Activated CD4-positive, alpha-beta T cell treated with anti-CD3 and anti-CD28 coated beads, Interleukin-2, amount 50 U/mL, for 4 hours (primary cell): ENCODE measurements around the gene GABBR1.

ENCODE experiments used
- DNase-seq, 2 experiments: peaks; one replicate each; pipeline ENCODE4 v3.0.0-alpha.2; 2020

Gene GABBR1

GRCh38 chr6:29524444-29525310, 108.3 kb downstream of the GABBR1 start:
- DNase-seq = no peak

GRCh38 chr6:29524044-29524443, 108.9 kb downstream of the GABBR1 start:
- DNase-seq = no peak

DNA sequence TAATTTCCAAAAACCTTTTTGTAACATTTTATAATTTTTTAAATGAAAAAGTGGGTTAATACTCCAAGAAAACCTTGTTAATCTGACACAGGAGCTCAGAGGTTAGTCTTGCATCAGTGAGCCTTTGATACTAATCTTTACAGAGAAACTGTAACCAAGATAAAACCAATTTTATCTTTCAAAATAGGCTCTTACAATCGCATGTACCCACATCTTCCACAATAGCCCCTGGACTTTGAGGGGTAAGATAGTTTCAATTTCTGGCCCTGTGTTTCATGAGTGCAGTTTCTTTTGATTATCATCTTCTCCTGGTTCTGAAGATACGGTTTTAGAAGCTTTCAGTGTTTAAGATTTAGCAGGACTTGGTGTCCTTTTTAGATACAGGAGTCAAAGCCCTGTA, 110.8 kb downstream of the GABBR1 start:
- DNase-seq = no peak

- DNase-seq = no peak
These were observed 111.8 kb downstream of the GABBR1 start for GRCh38 chr6:29521006-29521680.

- no peak for DNase-seq
These were observed 112.8 kb downstream of the GABBR1 start for GRCh38 chr6:29520232-29520631.

GRCh38 chr6:29519291-29520010, 113.5 kb downstream of the GABBR1 start:
- no peak for DNase-seq

GRCh38 chr6:29517728-29518440, 115.1 kb downstream of the GABBR1 start:
- DNase-seq = no peak

- no peak for DNase-seq
These were observed 115.7 kb downstream of the GABBR1 start for GRCh38 chr6:29517245-29517644.

- DNase-seq = peak in 1 of 2 experiments; percentile 9
These were observed 116.9 kb downstream of the GABBR1 start for GRCh38 chr6:29516108-29516507.

- DNase-seq = no peak
These were observed 122.2 kb downstream of the GABBR1 start for GRCh38 chr6:29510746-29511300.

DNA sequence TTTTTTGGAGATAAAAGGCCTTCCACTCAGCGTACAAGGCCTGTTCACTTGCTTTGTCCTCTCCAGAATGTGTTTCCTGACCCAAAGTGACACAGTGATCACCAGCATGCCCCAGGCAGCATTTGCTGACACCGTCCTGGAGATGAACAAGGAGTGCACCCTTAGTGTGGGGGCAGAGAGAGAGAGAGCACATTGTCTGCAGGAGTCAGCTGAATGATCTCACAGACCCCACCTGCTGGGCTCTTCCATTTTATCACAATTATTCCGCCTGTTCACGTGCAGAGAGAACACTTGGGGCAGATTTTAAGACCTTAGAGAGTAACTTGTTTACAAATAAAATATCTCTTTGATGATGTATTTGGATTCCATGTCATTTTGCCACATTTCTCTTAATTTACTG, 122.8 kb downstream of the GABBR1 start:
- no peak for DNase-seq
